ENCODE results near the gene BTRC. TPM values are rescaled to one million over a fixed set of nuclear protein-coding genes. Genes with fewer than 3 reads are reported as not detected.

The BTRC gene
- total RNA-seq, 1 donor from 2014 or later = 18.2 TPM

DNA sequence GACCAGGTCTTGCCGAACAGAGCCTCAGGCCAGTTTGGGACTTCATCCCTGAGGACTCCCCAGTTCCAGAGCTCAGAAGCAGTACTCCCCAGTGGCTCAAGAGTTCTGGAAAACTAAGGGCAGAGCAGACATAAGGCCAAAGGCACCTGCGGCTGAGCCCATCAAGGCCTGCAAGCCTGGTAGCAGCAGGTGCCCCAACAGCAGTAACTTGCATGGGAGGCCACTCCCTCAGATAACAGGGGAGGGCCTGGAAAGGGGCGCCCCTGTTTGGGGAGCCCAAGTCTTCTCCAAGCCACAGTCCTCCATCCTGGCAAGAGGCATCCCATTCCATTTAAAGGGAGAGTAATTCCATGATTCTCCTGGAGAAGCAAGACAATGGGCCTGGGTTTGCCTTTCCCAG, 221.1 kb downstream of the BTRC start:
- H3K4me3 ChIP-seq = no peak overlapping the region
- intact Hi-C loops (cut with DNase I) = loop anchor here (10.0 kb wide), 1 partner anchor 360 kb away; no protein-coding TSS in a partner anchor
- H3K27ac ChIP-seq = no peak overlapping the region
- peaks cover 24% of the 10 kb centered on the region for H3K36me3 ChIP-seq
- no peak for DNase-seq
- H3K9me3 ChIP-seq = no peaks in the 10 kb centered on the region
- TF ChIP-seq, protein P1, sequence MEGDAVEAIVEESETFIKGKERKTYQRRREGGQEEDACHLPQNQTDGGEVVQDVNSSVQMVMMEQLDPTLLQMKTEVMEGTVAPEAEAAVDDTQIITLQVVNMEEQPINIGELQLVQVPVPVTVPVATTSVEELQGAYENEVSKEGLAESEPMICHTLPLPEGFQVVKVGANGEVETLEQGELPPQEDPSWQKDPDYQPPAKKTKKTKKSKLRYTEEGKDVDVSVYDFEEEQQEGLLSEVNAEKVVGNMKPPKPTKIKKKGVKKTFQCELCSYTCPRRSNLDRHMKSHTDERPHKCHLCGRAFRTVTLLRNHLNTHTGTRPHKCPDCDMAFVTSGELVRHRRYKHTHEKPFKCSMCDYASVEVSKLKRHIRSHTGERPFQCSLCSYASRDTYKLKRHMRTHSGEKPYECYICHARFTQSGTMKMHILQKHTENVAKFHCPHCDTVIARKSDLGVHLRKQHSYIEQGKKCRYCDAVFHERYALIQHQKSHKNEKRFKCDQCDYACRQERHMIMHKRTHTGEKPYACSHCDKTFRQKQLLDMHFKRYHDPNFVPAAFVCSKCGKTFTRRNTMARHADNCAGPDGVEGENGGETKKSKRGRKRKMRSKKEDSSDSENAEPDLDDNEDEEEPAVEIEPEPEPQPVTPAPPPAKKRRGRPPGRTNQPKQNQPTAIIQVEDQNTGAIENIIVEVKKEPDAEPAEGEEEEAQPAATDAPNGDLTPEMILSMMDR (IDR thresholded peaks at IDR 0.05) = no peak
- no peak for ATAC-seq
- peaks cover under 1% of the 10 kb centered on the region for H3K27me3 ChIP-seq
- H3K4me1 ChIP-seq = peaks cover 5% of the 10 kb centered on the region

DNA sequence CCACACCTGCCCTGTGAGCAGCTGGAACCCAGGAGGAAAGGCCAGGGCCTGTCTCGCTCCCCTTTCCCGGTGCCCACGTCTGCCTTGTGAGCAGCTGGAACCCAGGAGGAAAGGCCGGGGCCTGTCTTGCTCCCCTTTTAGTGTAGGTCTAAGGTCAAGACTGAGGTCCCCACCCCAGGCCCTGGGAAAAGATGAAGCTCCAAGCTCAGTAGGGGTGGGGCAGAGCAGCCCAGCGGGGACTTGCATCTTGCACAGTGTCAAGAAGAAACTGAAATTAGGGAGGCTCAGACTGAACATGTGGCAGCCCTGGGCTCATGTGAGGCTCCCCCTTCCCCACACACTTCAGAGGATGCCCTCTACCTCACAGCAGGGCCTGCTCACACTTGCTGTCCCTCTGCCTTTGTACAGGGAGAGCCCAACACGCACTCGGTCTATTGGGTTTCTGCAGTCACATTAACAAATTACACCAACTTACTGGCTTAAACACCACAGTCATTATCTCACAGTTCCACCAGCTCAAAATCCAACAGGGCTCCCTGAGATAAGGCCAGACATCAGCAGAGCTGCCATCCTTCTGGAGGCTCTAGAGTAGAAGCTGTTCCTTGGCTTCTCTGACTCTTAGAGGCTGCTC, 221.7 kb downstream of the BTRC start:
- peak; percentile 50 for DNase-seq
- H3K27me3 ChIP-seq = no peaks in the 10 kb centered on the region
- H3K4me3 ChIP-seq = no peak overlapping the region
- H3K27ac ChIP-seq = no peak overlapping the region
- intact Hi-C loops (cut with DNase I) = loop anchor here (10.0 kb wide), 1 partner anchor 361 kb away; no protein-coding TSS in a partner anchor
- H3K9me3 ChIP-seq = no peaks in the 10 kb centered on the region
- TF ChIP-seq, protein P1 (IDR thresholded peaks at IDR 0.05) = no peak
- H3K36me3 ChIP-seq = peaks cover 25% of the 10 kb centered on the region
- ATAC-seq = no peak
- H3K4me1 ChIP-seq = peaks cover 2% of the 10 kb centered on the region

DNA sequence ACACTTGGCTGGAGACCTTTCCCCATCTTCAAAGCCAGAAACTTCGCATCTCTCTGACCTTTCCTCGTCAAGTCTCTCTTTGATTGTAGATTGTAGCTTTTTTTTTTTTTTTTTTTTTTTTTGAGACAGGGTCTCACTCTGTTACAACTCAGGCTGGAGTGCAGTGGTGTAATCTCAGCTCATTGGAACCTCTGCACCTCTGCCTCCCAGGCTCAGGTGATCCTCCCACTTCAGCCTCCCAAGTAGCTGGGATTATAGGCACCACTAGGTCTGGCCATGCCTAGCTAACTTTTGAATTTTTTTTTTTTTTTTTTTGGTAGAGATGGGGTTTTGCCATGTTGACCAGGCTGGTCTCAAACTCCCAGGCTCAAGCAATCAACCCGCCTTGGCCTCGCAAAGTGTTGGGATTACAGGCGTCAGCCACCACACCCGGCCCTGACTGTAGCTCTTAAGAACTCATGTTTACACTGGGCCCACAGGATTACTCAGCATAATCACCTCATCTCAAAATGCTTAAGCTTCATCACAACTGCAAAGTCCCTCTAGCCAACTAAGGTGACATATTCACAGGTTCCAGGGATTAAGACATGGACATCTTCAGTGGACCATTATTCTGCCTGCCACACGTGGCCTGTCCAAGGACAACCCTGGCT, 222.4 kb downstream of the BTRC start:
- Histone ChIP-seq H3K27me3 (no peaks in the 10 kb centered on the region), H3K36me3 (peaks cover 25% of the 10 kb centered on the region), H3K4me3 (no peak overlapping the region), H3K9me3 (no peaks in the 10 kb centered on the region), H3K4me1 (no peaks in the 10 kb centered on the region), H3K27ac (no peak overlapping the region)
- intact Hi-C loops (cut with DNase I) = loop anchor here (10.0 kb wide), 1 partner anchor 362 kb away; no protein-coding TSS in a partner anchor
- DNase-seq (no peak), ATAC-seq (no peak)
- TF ChIP-seq, protein P1 (IDR thresholded peaks at IDR 0.05) = no peak

DNA sequence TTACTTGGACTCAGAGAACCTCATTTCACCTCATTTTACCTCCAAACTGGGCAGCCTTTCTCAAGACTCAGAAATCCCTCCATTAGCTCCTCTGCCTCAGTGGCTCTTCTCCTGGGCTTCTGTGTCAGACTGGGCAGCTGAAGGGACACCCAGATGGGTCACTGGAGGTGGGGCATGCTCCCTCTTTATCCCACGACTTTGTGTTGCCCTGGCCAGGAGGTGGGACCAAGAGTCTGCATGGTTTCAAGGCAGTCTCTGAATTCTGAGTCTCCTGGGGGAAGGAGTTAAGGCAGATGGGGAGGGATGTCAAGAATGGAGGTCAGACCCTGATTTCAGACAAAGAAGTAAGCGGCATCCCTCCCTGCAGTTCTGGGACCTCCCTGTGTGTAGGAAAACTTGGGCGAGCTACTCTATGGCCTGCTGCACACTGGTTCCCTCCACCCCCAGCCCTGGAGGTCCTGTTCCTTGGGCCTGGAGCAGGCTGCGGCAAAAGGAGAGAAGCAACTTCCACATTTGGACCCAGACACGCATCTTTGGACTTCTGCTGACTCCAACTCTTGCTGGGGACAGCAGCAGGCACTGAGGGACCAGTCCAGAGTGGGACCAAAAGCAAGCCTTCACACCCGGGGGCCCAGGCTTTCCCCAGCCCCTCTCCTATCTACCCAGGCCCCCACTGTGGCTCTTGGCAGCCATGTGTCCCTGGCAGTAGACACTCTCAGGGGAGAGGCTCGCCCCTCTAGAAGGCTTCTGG, 223.3 kb downstream of the BTRC start:
- no peaks in the 10 kb centered on the region for H3K4me1 ChIP-seq
- H3K27ac ChIP-seq = no peak overlapping the region

DNA sequence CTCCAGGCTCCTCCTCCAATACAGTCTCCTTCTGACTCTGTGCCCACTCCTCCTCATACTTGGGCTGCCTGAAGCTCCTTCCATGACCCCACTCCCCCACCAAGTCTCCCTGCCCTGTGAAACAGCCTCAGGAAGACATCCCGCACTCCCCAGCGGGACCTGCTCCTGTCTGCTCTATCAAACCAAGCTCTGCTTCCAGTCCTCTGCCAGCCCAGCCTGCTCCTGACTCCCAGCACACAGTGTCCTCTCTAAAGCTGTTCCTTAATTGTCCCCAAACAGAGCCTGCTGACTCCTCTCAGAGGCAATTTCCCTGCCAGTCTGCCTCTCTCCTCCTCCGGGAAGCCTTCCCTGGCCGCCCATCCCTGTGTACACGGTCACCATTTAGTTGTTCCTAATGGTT, 224.2 kb downstream of the BTRC start:
- Histone ChIP-seq H3K4me3 (no peak overlapping the region), H3K9me3 (no peaks in the 10 kb centered on the region), H3K27ac (no peak overlapping the region), H3K4me1 (no peaks in the 10 kb centered on the region), H3K36me3 (peaks cover 36% of the 10 kb centered on the region), H3K27me3 (no peaks in the 10 kb centered on the region)
- intact Hi-C loops (cut with DNase I) = loop anchor here (10.0 kb wide), 1 partner anchor 363 kb away; no protein-coding TSS in a partner anchor
- DNase-seq (no peak), ATAC-seq (no peak)
- TF ChIP-seq, protein P1 (IDR thresholded peaks at IDR 0.05) = no peak

More for the DNA sequence above, 223.3 kb downstream of the BTRC start:
- Histone ChIP-seq H3K9me3 (no peaks in the 10 kb centered on the region), H3K27me3 (no peaks in the 10 kb centered on the region), H3K36me3 (peaks cover 29% of the 10 kb centered on the region), H3K4me3 (no peak overlapping the region)
- TF ChIP-seq, protein P1 (IDR thresholded peaks at IDR 0.05) = no peak
- intact Hi-C loops (cut with DNase I) = loop anchor here (10.0 kb wide), 1 partner anchor 362 kb away; no protein-coding TSS in a partner anchor
- ATAC-seq = no peak
- peak; percentile 37 for DNase-seq
